ENCODE results near the gene ZNF839. TPM values are rescaled to one million over a fixed set of nuclear protein-coding genes. Genes with fewer than 3 reads are reported as not detected.
"Not testable (repeated sequence)": the region's sequence is repeated elsewhere in the genome, so short reads cannot be mapped to it uniquely, and the experiment has no call there.

The ZNF839 gene
- total RNA-seq, 1 donor from 2014 or later, result 19.2 TPM

GRCh38 chr14:102346645-102347044 lies 27.1 kb downstream of the ZNF839 start:
- TF ChIP-seq CTCF (IDR thresholded peaks at IDR 0.05; ENCODE audit: unreplicated experiment), result no peak
- Mint-ChIP-seq H3K36me3 (peaks cover 39% of the 10 kb centered on the region), H3K9me3 (no peaks in the 10 kb centered on the region), H3K4me1 (no peaks in the 10 kb centered on the region), H3K4me3 (no peak overlapping the region), H3K27me3 (ENCODE audit: low read depth) (no peaks in the 10 kb centered on the region), H3K27ac (no peak overlapping the region)
- DNase-seq (ENCODE audit: low spot score in 2 of 2, unreplicated experiment in 2 of 2), result no peak

- no peak for DNase-seq (ENCODE audit: low spot score in 2 of 2, unreplicated experiment in 2 of 2)
- peaks cover 38% of the 10 kb centered on the region for H3K36me3 Mint-ChIP-seq
- no peak overlapping the region for H3K27ac Mint-ChIP-seq
- H3K4me3 Mint-ChIP-seq, result no peak overlapping the region
- no peaks in the 10 kb centered on the region for H3K9me3 Mint-ChIP-seq
- TF ChIP-seq CTCF (IDR thresholded peaks at IDR 0.05; ENCODE audit: unreplicated experiment), result no peak
- no peaks in the 10 kb centered on the region for H3K4me1 Mint-ChIP-seq
- no peaks in the 10 kb centered on the region for H3K27me3 Mint-ChIP-seq (ENCODE audit: low read depth)
Measured at GRCh38 chr14:102348376-102348775, 28.8 kb downstream of the ZNF839 start.

GRCh38 chr14:102351023-102351422 lies 31.5 kb downstream of the ZNF839 start:
- no peak overlapping the region for H3K27ac Mint-ChIP-seq
- peaks cover 34% of the 10 kb centered on the region for H3K36me3 Mint-ChIP-seq
- no peak for DNase-seq (ENCODE audit: low spot score in 2 of 2, unreplicated experiment in 2 of 2)
- H3K9me3 Mint-ChIP-seq, result no peaks in the 10 kb centered on the region
- TF ChIP-seq CTCF (IDR thresholded peaks at IDR 0.05; ENCODE audit: unreplicated experiment), result no peak
- no peaks in the 10 kb centered on the region for H3K27me3 Mint-ChIP-seq (ENCODE audit: low read depth)
- H3K4me1 Mint-ChIP-seq, result no peaks in the 10 kb centered on the region
- no peak overlapping the region for H3K4me3 Mint-ChIP-seq

- H3K36me3 Mint-ChIP-seq, result peaks cover 35% of the 10 kb centered on the region
- not testable (repeated sequence) for H3K27ac Mint-ChIP-seq; H3K27me3 Mint-ChIP-seq (ENCODE audit: low read depth); DNase-seq (ENCODE audit: low spot score in 2 of 2, unreplicated experiment in 2 of 2); H3K4me3 Mint-ChIP-seq; H3K4me1 Mint-ChIP-seq; H3K9me3 Mint-ChIP-seq
Measured at GRCh38 chr14:102351593-102351992, 32.0 kb downstream of the ZNF839 start.

GRCh38 chr14:102352213-102352612 lies 32.7 kb downstream of the ZNF839 start:
- Mint-ChIP-seq H3K4me1 (no peaks in the 10 kb centered on the region), H3K36me3 (peaks cover 37% of the 10 kb centered on the region), H3K4me3 (no peak overlapping the region), H3K9me3 (no peaks in the 10 kb centered on the region), H3K27ac (no peak overlapping the region), H3K27me3 (ENCODE audit: low read depth) (no peaks in the 10 kb centered on the region)
- no peak for TF ChIP-seq CTCF (IDR thresholded peaks at IDR 0.05; ENCODE audit: unreplicated experiment)
- DNase-seq (ENCODE audit: low spot score in 2 of 2, unreplicated experiment in 2 of 2), result no peak

GRCh38 chr14:102353126-102353619 lies 33.6 kb downstream of the ZNF839 start:
- no peak overlapping the region for H3K27ac Mint-ChIP-seq
- no peaks in the 10 kb centered on the region for H3K9me3 Mint-ChIP-seq
- H3K4me3 Mint-ChIP-seq, result no peak overlapping the region
- DNase-seq (ENCODE audit: low spot score in 2 of 2, unreplicated experiment in 2 of 2), result no peak
- no peak for TF ChIP-seq CTCF (IDR thresholded peaks at IDR 0.05; ENCODE audit: unreplicated experiment)
- H3K4me1 Mint-ChIP-seq, result no peaks in the 10 kb centered on the region
- peaks cover 39% of the 10 kb centered on the region for H3K36me3 Mint-ChIP-seq
- no peaks in the 10 kb centered on the region for H3K27me3 Mint-ChIP-seq (ENCODE audit: low read depth)

Data from mesothelial cell of epicardium (in vitro differentiated cells).